Esophagus mucosa (tissue), 1 donor: ENCODE measurements around the gene OCRL. TPM values are rescaled to one million over a fixed set of nuclear protein-coding genes. Genes with fewer than 3 reads are reported as not detected.

Source experiments
- ATAC-seq: fragments of 200-7000 bp; cut with Tn5 transposase; one replicate; pipeline ENCODE4 v1.9.1; 2020
- total RNA-seq: library from RNA; stranded (reverse); gene quantifications from one replicate; pipeline ENCODE4 v1.2.4, GENCODE V29; 2023
- donor health status: DM: yes; HTN: yes; CAD: no.

OCRL gene
- 13.0 TPM for total RNA-seq

DNA sequence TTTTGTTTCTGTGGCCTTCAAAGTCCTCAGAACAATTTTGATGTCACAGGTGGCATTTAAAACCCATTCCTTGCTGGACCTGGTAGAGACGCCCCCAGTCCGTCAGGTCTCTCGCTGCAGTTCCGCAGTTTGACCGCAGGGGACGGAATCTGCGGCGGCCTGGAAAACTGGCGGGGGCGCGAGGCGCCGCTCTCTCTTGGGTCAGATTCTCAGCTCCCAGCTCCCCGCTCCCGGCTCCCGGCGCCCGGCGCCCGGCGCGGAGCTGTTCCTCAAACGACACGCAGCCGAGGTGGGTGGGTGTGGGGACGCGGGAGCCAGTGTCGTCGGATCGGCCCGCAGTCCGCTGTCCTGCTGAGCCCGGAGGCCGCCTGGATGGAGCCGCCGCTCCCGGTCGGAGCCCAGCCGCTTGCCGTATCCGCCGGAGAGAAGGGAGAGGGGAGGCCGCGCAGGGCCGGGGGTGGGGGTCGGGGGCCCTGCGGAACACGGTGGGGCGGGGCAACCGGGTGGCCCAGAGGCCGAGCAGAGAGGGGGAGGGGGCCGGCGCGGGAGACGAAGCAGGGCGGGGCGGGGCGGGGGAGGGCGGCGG, at the start of gene OCRL:
OCRL (plus strand) TSS at position 192 of the 586 bp plus-strand sequence; CDS start at position 373, 181 bp downstream.
- peak; percentile 73 for ATAC-seq

- ATAC-seq = no peak
These were observed 49.7 kb upstream of the OCRL start for GRCh38 chrX:129490330-129490729.

DNA sequence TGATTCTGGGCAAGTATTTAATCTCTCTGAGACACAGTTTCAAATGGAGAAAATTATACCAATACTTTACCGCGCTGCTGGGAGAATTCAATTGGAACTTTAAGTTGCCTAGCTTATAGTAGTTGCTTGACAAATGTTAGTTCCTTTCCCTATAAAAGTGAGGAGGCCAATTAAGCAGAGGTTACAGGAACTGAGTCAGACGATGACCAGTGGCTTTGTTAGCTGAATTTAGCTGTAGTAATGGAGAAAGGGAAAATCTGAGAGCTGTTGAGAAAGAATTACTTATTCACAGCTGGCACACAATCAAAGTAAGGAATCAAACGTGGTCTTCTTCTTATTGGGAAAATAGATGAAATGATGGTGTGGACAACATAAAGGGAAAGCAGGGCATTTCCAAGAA, 46.4 kb upstream of the OCRL start:
- no peak for ATAC-seq

GRCh38 chrX:129494887-129495286, 45.2 kb upstream of the OCRL start:
- ATAC-seq = no peak

- no peak for ATAC-seq
These were observed 44.2 kb upstream of the OCRL start for GRCh38 chrX:129495900-129496299.

GRCh38 chrX:129496625-129497024, 43.4 kb upstream of the OCRL start:
- ATAC-seq = no peak

DNA sequence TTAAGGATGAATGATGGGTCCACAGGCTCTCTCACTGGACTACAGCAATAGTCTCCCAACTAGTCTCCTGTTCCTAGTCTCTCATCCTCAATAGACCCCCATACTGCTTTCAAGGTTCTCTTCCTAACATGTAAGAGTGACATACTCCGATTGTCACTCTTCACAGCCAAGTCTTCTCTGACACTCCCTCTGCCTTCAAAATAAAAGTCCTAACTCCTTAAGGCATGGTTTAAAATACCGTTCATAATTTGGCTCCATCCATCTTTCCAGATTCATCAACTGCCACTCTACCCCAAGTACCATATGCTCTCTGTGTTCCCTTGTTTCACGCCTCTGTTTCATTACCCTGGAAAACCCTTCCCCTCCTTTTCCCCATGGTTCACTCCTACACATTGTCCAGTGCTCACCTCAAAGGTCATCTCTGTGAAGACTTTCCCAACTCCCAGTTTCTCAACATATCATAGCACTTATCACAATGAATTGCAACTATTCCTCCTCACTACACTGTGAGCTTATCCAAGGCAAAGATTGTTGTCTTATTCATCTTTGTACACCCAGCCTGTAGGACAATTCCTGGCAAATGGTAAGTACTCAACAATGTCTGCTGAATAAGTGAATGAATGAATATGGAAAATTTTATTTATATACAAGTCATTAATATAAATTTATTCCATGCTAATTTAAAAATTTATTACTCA, 42.8 kb upstream of the OCRL start:
- no peak for ATAC-seq

- no peak for ATAC-seq
These were observed 29.7 kb upstream of the OCRL start for GRCh38 chrX:129510331-129510730.

- no peak for ATAC-seq
These were observed 28.4 kb upstream of the OCRL start for GRCh38 chrX:129511689-129512088.

GRCh38 chrX:129512409-129512808, 27.6 kb upstream of the OCRL start:
- no peak for ATAC-seq

GRCh38 chrX:129516402-129516801, 23.7 kb upstream of the OCRL start:
- no peak for ATAC-seq

- no peak for ATAC-seq
These were observed 19.9 kb upstream of the OCRL start for GRCh38 chrX:129520151-129520550.

GRCh38 chrX:129522184-129523078, 17.6 kb upstream of the OCRL start:
- peak; percentile 57 for ATAC-seq

GRCh38 chrX:129523079-129523911, 16.8 kb upstream of the OCRL start, which contains the start of gene SMARCA1:
Gene SMARCA1, minus strand, starts transcription at chrX:129523490. Its CDS starts 120 bp downstream, at chrX:129523370.
- ATAC-seq = peak; percentile 31

GRCh38 chrX:129524250-129524850, 15.7 kb upstream of the OCRL start:
- no peak for ATAC-seq

- ATAC-seq = no peak
These were observed 14.9 kb upstream of the OCRL start for GRCh38 chrX:129525162-129525561.

DNA sequence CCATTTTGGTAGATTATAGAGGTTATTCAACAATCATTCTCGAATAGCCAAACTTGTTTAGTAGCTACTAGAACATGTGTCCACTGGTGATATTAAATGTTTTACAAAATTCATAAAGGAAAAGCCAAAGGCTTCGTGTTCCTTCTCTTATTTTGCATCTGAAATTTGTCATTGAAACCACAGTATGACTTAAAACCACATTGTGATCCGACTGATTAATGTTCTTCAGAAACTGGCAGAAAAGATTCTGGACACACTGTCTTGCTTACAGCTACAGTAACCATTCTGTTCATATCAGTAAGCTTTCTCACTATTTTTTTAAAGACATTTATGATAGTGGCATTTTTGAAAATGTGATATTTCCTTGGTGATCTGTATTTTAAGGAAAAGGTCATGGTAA, 14.2 kb upstream of the OCRL start:
- ATAC-seq = no peak

- ATAC-seq = no peak
These were observed 10.3 kb upstream of the OCRL start for GRCh38 chrX:129529685-129530281.

- no peak for ATAC-seq
These were observed 9.6 kb upstream of the OCRL start for GRCh38 chrX:129530410-129530809.

GRCh38 chrX:129531132-129531531, 8.9 kb upstream of the OCRL start:
- no peak for ATAC-seq

GRCh38 chrX:129534816-129535578, 5.1 kb upstream of the OCRL start:
- peak; percentile 59 for ATAC-seq
